Mesothelial cell of epicardium (in vitro differentiated cells): Measurements from ENCODE around the gene CENPB. TPM values are rescaled to one million over a fixed set of nuclear protein-coding genes. Genes with fewer than 3 reads are reported as not detected.

Experiments used
- DNase-seq, 2 experiments: peaks; one replicate each; pipeline ENCODE4 v3.0.0; 2021; ENCODE audit warnings: low spot score in 2 of 2; ENCODE audit not compliant: unreplicated experiment in 2 of 2
- H3K27ac Mint-ChIP-seq: 2 replicates; pipeline ENCODE4 v1.8.0; 2021; ENCODE audit warnings: mixed read lengths
- H3K27me3 Mint-ChIP-seq: 2 replicates; pipeline ENCODE4 v1.8.0; 2021; ENCODE audit warnings: low read depth, mixed read lengths
- H3K36me3 Mint-ChIP-seq: 2 replicates; pipeline ENCODE4 v1.8.0; 2021; ENCODE audit warnings: mixed read lengths
- H3K4me1 Mint-ChIP-seq: 2 replicates; pipeline ENCODE4 v1.8.0; 2021; ENCODE audit warnings: mixed read lengths
- H3K4me3 Mint-ChIP-seq: 2 replicates; pipeline ENCODE4 v1.8.0; 2021; ENCODE audit warnings: mild to moderate bottlenecking, moderate library complexity, mixed read lengths
- H3K9me3 Mint-ChIP-seq: 2 replicates; pipeline ENCODE4 v1.8.0; 2021; ENCODE audit warnings: mixed read lengths
- total RNA-seq: library from RNA; stranded (reverse); gene quantifications from 3 replicates; pipeline ENCODE4 v1.2.1, GENCODE V29; 2021
- TF ChIP-seq, protein P1 (sequence below): fragments of 200-600 bp; sonication (generic); IDR thresholded peaks from one replicate; pipeline ENCODE4 v1.5.0; 2021; ENCODE audit warnings: antibody characterized with exemption; ENCODE audit not compliant: unreplicated experiment

Gene CENPB
- total RNA-seq, 1 donor from 2014 or later = 63.0 TPM

DNA sequence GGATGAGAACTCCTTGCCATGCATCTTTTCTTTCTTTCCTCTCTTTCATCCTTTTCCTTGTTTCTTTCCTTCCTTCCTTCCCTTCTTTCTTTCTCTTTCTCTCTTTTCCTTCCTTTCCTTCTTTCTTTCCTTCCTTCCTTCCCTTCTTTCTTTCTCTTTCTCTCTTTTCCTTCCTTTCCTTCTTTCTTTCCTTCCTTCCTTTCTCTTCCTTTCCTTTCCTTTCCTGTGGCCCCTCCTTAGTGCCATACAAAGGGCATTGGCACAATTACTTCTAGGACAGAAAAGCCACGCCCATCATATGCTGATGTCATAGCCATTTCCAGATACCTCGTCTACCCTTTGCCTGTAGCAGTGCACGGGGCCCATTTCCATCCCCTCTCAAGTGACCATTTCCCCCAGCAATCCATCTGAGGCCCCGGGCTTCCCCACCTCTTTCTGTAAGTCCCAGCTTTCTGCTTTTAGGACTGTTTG, 2.2 kb upstream of the CENPB start:
- peaks cover 15% of the 10 kb centered on the region for H3K4me1 Mint-ChIP-seq
- no peaks in the 10 kb centered on the region for H3K9me3 Mint-ChIP-seq
- TF ChIP-seq, protein P1, sequence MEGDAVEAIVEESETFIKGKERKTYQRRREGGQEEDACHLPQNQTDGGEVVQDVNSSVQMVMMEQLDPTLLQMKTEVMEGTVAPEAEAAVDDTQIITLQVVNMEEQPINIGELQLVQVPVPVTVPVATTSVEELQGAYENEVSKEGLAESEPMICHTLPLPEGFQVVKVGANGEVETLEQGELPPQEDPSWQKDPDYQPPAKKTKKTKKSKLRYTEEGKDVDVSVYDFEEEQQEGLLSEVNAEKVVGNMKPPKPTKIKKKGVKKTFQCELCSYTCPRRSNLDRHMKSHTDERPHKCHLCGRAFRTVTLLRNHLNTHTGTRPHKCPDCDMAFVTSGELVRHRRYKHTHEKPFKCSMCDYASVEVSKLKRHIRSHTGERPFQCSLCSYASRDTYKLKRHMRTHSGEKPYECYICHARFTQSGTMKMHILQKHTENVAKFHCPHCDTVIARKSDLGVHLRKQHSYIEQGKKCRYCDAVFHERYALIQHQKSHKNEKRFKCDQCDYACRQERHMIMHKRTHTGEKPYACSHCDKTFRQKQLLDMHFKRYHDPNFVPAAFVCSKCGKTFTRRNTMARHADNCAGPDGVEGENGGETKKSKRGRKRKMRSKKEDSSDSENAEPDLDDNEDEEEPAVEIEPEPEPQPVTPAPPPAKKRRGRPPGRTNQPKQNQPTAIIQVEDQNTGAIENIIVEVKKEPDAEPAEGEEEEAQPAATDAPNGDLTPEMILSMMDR = no peak
- H3K27me3 Mint-ChIP-seq = peaks cover 1% of the 10 kb centered on the region
- H3K27ac Mint-ChIP-seq = no peak overlapping the region
- no peaks in the 10 kb centered on the region for H3K36me3 Mint-ChIP-seq
- H3K4me3 Mint-ChIP-seq = no peak overlapping the region
- DNase-seq = no peak

DNA sequence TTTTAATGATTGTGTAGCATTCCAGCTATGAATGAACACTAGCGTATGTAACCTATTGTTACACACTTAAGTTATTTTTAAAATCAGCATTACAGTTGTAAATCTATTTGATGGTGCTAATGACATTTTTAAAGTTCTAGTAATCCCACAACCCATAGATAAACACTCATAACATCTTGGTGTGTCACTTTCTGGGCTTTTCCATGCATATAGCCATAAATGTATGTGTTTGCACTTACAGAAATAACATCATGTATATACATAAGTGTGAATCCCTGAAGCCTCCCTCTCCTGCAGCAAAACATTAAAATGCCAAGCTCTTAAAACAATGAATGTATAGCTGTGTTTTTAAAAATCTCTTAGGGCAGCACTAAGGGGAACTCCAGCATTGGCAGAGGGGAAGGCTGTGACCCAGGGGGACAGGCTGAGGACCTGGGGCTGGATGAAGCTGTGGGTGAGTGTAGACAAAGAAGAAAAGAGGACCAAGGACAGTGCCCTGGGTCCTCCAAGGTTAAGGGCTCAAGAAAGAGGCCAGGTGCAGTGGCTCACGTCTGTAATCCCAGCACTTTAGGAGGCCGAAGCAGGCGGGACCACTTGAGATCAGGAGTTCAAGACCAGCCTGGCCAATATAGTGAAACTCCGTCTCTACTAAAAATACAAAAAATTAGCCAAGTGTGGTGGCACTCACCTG, 929 bp upstream of the CENPB start:
- TF ChIP-seq, protein P1 = no peak
- Mint-ChIP-seq H3K36me3 (no peaks in the 10 kb centered on the region), H3K4me1 (peaks cover 25% of the 10 kb centered on the region), H3K4me3 (peak overlapping the region; percentile 56), H3K9me3 (no peaks in the 10 kb centered on the region), H3K27ac (no peak overlapping the region), H3K27me3 (peaks cover 1% of the 10 kb centered on the region)
- no peak for DNase-seq

DNA sequence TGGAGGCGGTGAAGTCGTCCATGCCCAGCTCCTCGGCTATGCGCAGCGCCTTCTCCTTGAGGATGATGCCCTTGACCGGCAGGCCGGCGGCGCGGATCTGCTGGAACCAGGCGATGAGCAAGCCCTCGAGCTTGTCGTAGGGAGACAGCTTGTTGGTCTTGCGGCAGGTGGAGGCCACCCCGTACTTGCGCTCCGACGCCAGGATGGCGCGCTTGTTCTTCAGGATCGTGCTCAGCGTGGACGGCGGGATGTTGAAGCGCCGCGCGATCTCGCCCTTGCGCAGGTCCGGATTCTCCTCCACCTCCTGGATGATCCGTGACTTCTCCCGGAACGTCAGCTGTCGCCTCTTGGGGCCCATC, 435 bp downstream of the CENPB start:
- TF ChIP-seq, protein P1 = no peak
- Mint-ChIP-seq H3K9me3 (no peaks in the 10 kb centered on the region), H3K27me3 (peaks cover 1% of the 10 kb centered on the region), H3K4me3 (peak overlapping the region; percentile 81), H3K4me1 (peaks cover 35% of the 10 kb centered on the region), H3K27ac (peak overlapping the region; percentile 82), H3K36me3 (no peaks in the 10 kb centered on the region)
- no peak for DNase-seq

DNA sequence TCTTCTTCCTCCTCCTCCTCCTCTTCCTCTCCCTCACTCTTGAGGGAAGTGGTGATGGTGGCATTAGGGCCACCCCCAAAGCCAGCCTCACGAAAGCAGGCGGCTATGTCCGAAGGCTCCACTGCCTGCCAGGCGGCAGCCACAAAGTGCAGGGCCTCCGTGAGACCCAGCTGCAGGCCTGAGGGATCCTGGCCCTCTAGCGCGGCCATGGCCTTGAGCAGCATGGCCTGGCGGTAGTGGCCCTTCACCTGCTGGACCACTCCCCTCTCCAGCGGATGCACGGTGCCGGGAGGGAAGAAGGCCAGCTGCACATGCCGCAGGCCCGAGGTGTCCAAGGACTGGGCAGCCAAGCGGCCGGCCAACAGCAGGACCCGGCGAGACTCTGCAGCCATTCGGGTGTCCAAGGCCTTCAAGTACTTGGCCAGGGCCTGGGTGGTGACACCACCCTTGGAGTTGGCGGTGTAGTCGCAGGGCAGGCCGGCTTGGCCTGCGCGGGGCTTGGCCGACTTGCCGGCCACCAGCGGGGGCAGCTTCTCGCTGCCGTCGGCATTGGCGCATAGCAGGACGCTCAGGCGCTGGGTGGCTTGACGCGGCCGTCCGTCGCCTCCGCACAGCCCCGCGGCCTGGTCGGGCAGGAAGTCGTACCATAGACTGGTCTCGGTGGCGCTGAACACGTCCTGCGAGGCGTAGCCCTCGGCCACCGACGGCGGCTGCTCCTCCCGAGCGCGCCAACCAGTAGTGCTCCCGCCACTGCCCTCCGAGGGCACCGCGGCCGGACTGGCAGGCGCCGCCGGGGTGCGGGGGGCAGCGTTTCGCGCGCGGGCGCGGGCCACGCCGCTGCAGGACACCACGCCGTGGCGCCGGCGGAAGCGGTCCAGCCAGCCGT, 1.1 kb downstream of the CENPB start:
- Mint-ChIP-seq H3K27me3 (peaks cover 3% of the 10 kb centered on the region), H3K27ac (no peak overlapping the region), H3K9me3 (no peaks in the 10 kb centered on the region), H3K4me1 (peaks cover 40% of the 10 kb centered on the region), H3K36me3 (no peaks in the 10 kb centered on the region), H3K4me3 (peak overlapping the region; percentile 81)
- TF ChIP-seq, protein P1 = no peak
- no peak for DNase-seq

DNA sequence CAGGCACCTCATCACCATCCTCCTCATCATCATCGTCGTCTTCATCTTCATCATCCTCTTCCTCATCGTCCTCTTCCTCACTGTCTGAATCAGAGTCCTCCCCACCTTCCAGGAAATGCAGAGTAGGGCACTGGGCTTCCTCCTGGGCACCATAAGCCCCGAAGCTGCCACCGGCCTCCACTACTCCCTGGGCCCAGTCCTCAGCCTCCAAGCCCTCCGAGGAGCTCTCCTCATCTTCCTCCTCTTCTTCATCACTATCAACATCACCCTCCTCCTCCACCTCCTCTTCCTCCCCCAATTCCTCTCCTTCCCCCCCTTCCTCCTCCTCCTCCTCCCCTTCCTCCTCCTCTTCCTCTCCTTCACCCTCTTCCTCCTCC, 1.7 kb downstream of the CENPB start:
- peak overlapping the region; percentile 57 for H3K4me3 Mint-ChIP-seq
- H3K9me3 Mint-ChIP-seq = no peaks in the 10 kb centered on the region
- no peaks in the 10 kb centered on the region for H3K36me3 Mint-ChIP-seq
- no peak overlapping the region for H3K27ac Mint-ChIP-seq
- H3K4me1 Mint-ChIP-seq = peaks cover 42% of the 10 kb centered on the region
- TF ChIP-seq, protein P1 = no peak
- DNase-seq = no peak
- H3K27me3 Mint-ChIP-seq = peaks cover 7% of the 10 kb centered on the region
